K562 (cell line): Measurements from ENCODE around the gene NIN. TPM values are rescaled to one million over a fixed set of nuclear protein-coding genes. Genes with fewer than 3 reads are reported as not detected.

Experiments
- ATAC-seq: fragments of 200-7000 bp; cut with Tn5 transposase; 3 replicates; pipeline ENCODE4 v1.9.1; 2020; ENCODE audit warnings: moderate library complexity
- BruUV-seq: library from RNA; stranded (reverse); fragments of 400-500 nt; replicated peaks from 2 replicates; lab custom pipeline; 2021; lab: Mats Ljungman, UMichigan
- CTCF ChIA-PET: fragments of 300-600 bp; formaldehyde crosslinking; extraction: SDS; loops from one replicate; lab custom pipeline; 2021; ENCODE audit warnings: low intra/inter-chr PET ratio; lab: Yijun Ruan, JAX
- POLR2A ChIA-PET: fragments of 300-600, 350-650 bp; sonication (Branson Sonifier 250); formaldehyde crosslinking; extraction: SDS; loops from one replicate; lab custom pipeline; 2021; ENCODE audit warnings: antibody characterized with exemption, inconsistent platforms; lab: Yijun Ruan, JAX
- DNase-seq, 4 experiments: peaks; one replicate each; pipeline versions ENCODE4 v3.0.0 to v3.0.0-alpha.2; 2011 to 2018; ENCODE audit warnings: low spot score in 3 of 4, mixed read lengths in 3 of 4; ENCODE audit errors: extremely low read depth in 1 of 4
- FAIRE-seq: peaks from 2 replicates; lab custom pipeline; 2011; peaks lifted over from hg19 to GRCh38; lab: Jason Lieb, UNC
- H2AFZ ChIP-seq: 2 replicates; pipeline ENCODE4 v1.6.0; 2011; ENCODE audit warnings: low read depth, low read length, control low read depth, inconsistent platforms
- H3K27ac ChIP-seq: fragments of 200-600 bp; 3 replicates; pipeline ENCODE4 v1.8.0; 2011; ENCODE audit warnings: low read depth, mild to moderate bottlenecking, control low read depth, inconsistent platforms, low read length, moderate library complexity, mixed read lengths; ENCODE audit errors: extremely low read depth
- H3K27me3 ChIP-seq, 2 experiments: fragments of 300-600 bp in 1 of 2; 2 replicates in 1 of 2; 3 replicates in 1 of 2; pipeline versions ENCODE4 v1.6.0 to v1.8.0; 2011; ENCODE audit warnings: inconsistent platforms in 2 of 2, low read length in 2 of 2, mild to moderate bottlenecking in 1 of 2, mixed read lengths in 1 of 2, moderate library complexity in 1 of 2; ENCODE audit not compliant: control insufficient read depth in 2 of 2, insufficient read depth in 2 of 2
- H3K36me3 ChIP-seq: fragments of 300-600 bp; 3 replicates; pipeline ENCODE4 v1.8.0; 2011; ENCODE audit warnings: mild to moderate bottlenecking, low read length, inconsistent platforms; ENCODE audit not compliant: control insufficient read depth, insufficient read depth
- H3K4me1 ChIP-seq, 2 experiments: fragments of 200-600 bp in 1 of 2; replicated peaks in 1 of 2; 2 replicates in 1 of 2; 3 replicates in 1 of 2; pipeline versions ENCODE4 v1.5.1 to v1.8.0; 2011; ENCODE audit warnings: inconsistent platforms in 2 of 2, low read length in 2 of 2, mild to moderate bottlenecking in 1 of 2, mixed read lengths in 1 of 2, moderate library complexity in 1 of 2; ENCODE audit not compliant: control insufficient read depth in 2 of 2, insufficient read depth in 2 of 2
- H3K4me2 ChIP-seq: 2 replicates; pipeline ENCODE4 v1.6.1; 2011; ENCODE audit warnings: low read length, control low read depth, inconsistent platforms, mixed read lengths; ENCODE audit not compliant: insufficient read depth
- H3K4me3 ChIP-seq: fragments of 200-600 bp; sonication (generic), shearing (Covaris generic); 2 replicates; pipeline ENCODE4 v1.5.1; 2016; ENCODE audit warnings: control low read depth, inconsistent platforms
- H3K79me2 ChIP-seq: fragments of 200-600 bp; 3 replicates; pipeline ENCODE4 v1.8.0; 2011; ENCODE audit warnings: low read length, inconsistent platforms; ENCODE audit not compliant: control insufficient read depth, insufficient read depth
- H3K9ac ChIP-seq, 2 experiments: 2 replicates each; pipeline versions ENCODE4 v1.6.0 to v1.6.1; 2011; ENCODE audit warnings: low read depth in 2 of 2, low read length in 2 of 2, control low read depth in 1 of 2, inconsistent platforms in 1 of 2, mild to moderate bottlenecking in 1 of 2, mixed read lengths in 1 of 2; ENCODE audit not compliant: insufficient read depth in 1 of 2
- H3K9me1 ChIP-seq: one replicate; pipeline ENCODE4 v1.6.0; 2011; ENCODE audit warnings: inconsistent platforms, mild to moderate bottlenecking, low read length, moderate library complexity; ENCODE audit not compliant: control insufficient read depth, insufficient read depth
- H3K9me3 ChIP-seq: replicated peaks from 2 replicates; pipeline ENCODE4 v1.5.1; 2011; ENCODE audit warnings: low read depth, low read length, inconsistent platforms; ENCODE audit not compliant: control insufficient read depth, insufficient read depth
- H4K20me1 ChIP-seq: replicated peaks from 2 replicates; pipeline ENCODE4 v1.6.1; 2011; ENCODE audit warnings: low read length, inconsistent platforms, mixed read lengths; ENCODE audit not compliant: control insufficient read depth, insufficient read depth
- CREBBP ChIP-seq: IDR thresholded peaks from one replicate; pipeline ENCODE4 v1.6.1; 2012; ENCODE audit warnings: low read depth, mild to moderate bottlenecking, control low read depth, inconsistent platforms, low read length
- E2F6 ChIP-seq, 2 experiments: IDR thresholded peaks; 2 replicates each; pipeline ENCODE4 v1.6.1; 2011; ENCODE audit warnings: borderline replicate concordance in 1 of 2, control low read depth in 1 of 2, low read depth in 1 of 2, low read length in 1 of 2, mild to moderate bottlenecking in 1 of 2, mixed read lengths in 1 of 2, moderate library complexity in 1 of 2; ENCODE audit not compliant: insufficient read depth in 1 of 2, insufficient read length in 1 of 2, poor library complexity in 1 of 2, severe bottlenecking in 1 of 2; ENCODE audit errors: extremely low read depth in 1 of 2
- FOXP4 ChIP-seq: sonication (generic); formaldehyde crosslinking; IDR thresholded peaks from 2 replicates; pipeline ENCODE4 v1.8.0; 2022; ENCODE audit warnings: mild to moderate bottlenecking, missing genetic modification reagents, borderline replicate concordance
- HDGF ChIP-seq: fragments of 450-650 bp; IDR thresholded peaks from 2 replicates; pipeline ENCODE4 v1.6.1; 2016
- MBD2 ChIP-seq: sonication (generic); IDR thresholded peaks from 2 replicates; pipeline ENCODE4 v1.6.1; 2016; ENCODE audit warnings: low read depth, borderline replicate concordance
- MECOM ChIP-seq: fragments of 250-450 bp; sonication (Bioruptor Pico); IDR thresholded peaks from 2 replicates; pipeline ENCODE4 v1.8.0; 2022; ENCODE audit warnings: inconsistent platforms
- TARDBP ChIP-seq: fragments of 450-650 bp; IDR thresholded peaks from 2 replicates; pipeline ENCODE4 v1.6.1; 2016
- WGBS: fragments of 100-300 bp; shearing (Covaris generic); methylation state at CpG from one replicate; pipeline ENCODE4 v1.1.6; 2016; ENCODE audit warnings: low coverage, mixed read lengths; ENCODE audit not compliant: insufficient coverage; ENCODE audit errors: missing lambda C conversion rate; 5-methylcytosine and 5-hydroxymethylcytosine counted together
- in situ Hi-C: fragments of 300-500 bp; cut with MboI; formaldehyde crosslinking; loops from 4 replicates; pipeline ENCODE4 v1.15.0; 2018; ENCODE audit warnings: inconsistent platforms, mixed read lengths
- intact Hi-C: fragments of 100-400 bp; cut with micrococcal nuclease; formaldehyde crosslinking; loops from 2 replicates; pipeline ENCODE4 v1.14.2; 2022
- polyA plus RNA-seq, 8 experiments: library from polyadenylated mRNA; depleted of rRNA in 4 of 8; stranded (reverse) in 5 of 8; unstranded in 3 of 8; fragments of >200 nt; fragmentation: Nextera tagmentation in 2 of 8; fragmentation: Illumina TruSeq in 1 of 8; extraction: Ambion mirVana in 2 of 8; extraction: Trizol in 1 of 8; gene quantifications; 2 replicates each; pipeline versions ENCODE4 v1.2.1 to v1.2.3, GENCODE V29; 2011 to 2014; ENCODE audit warnings: inconsistent platforms in 1 of 8, missing spikeins in 1 of 8
- total RNA-seq, 7 experiments: library from RNA; depleted of rRNA in 6 of 7; stranded (reverse); fragments of >200 nt in 6 of 7; fragmentation: Illumina TruSeq in 2 of 7; extraction: Trizol in 2 of 7; gene quantifications; 2 replicates each; pipeline versions ENCODE4 v1.2.1 to v1.2.3, GENCODE V29; 2011 to 2021; ENCODE audit warnings: low replicate concordance in 1 of 7

NIN gene
- total and polyA plus RNA-seq, 9 of the 15 experiments (the other 6 are each of a cell fraction or from before 2014, with no cell fraction given) = 0.84 to 8.4 (median 5.0) TPM

GRCh38 chr14:50859296-50859624 lies 28.3 kb upstream of the NIN start:
- H2AFZ ChIP-seq = peak overlapping the region; percentile 54
- no CpG with 5 or more reads among the region's 1 CpG for WGBS
- in situ Hi-C loops = no loop called here
- FAIRE-seq = no peak
- no peaks in the 10 kb centered on the region for H4K20me1 ChIP-seq
- BruUV-seq = no TSS peak
- H3K9ac ChIP-seq = no peak overlapping the region
- H3K4me2 ChIP-seq = no peak overlapping the region
- H3K36me3 ChIP-seq = no peaks in the 10 kb centered on the region
- POLR2A ChIA-PET = interaction anchor here (0.5 kb wide), 1 partner anchor 15 kb away, joined by 4 read pairs; no protein-coding TSS in a partner anchor
- H3K9me3 ChIP-seq = no peaks in the 10 kb centered on the region
- no peaks in the 10 kb centered on the region for H3K9me1 ChIP-seq
- H3K27me3 ChIP-seq = peaks cover 0 to 4% of the 10 kb centered on the region in 2 experiments; a peak in 1 of 5 replicates
- DNase-seq = no peak
- ATAC-seq = peak; percentile 21; the same call in 1 of the 3 replicates
- no peak overlapping the region for H3K4me3 ChIP-seq
- TF ChIP-seq E2F6 (IDR thresholded peaks at IDR 0.05; ENCODE audit: borderline replicate concordance in 1 of 2, extremely low read depth in 1 of 2, insufficient read depth in 1 of 2, insufficient read length in 1 of 2, low read depth in 1 of 2, low read length in 1 of 2, poor library complexity in 1 of 2, severe bottlenecking in 1 of 2) = no peak
- TF ChIP-seq, all 486 proteins: peak for 0
- intact Hi-C loops = no loop called here
- Histone ChIP-seq H3K27ac (no peak overlapping the region), H3K4me1 (no peaks in the 10 kb centered on the region; a peak in 1 of 5 replicates), H3K79me2 (no peaks in the 10 kb centered on the region)
- CTCF ChIA-PET = no interaction called here

GRCh38 chr14:50856660-50857059 lies 25.7 kb upstream of the NIN start:
- Histone ChIP-seq H3K9me3 (no peaks in the 10 kb centered on the region), H3K4me3 (no peak overlapping the region), H3K27ac (no peak overlapping the region), H3K9me1 (no peaks in the 10 kb centered on the region)
- POLR2A ChIA-PET = no interaction called here
- no peak for TF ChIP-seq MECOM (CRISPR knock-in tag)
- TF ChIP-seq MBD2 = no peak
- no peak for TF ChIP-seq HDGF
- no peak for TF ChIP-seq CREBBP
- no peak for TF ChIP-seq FOXP4
- TF ChIP-seq TARDBP = no peak
- TF ChIP-seq, all 486 proteins: peak for 0
- H3K36me3 ChIP-seq = no peaks in the 10 kb centered on the region
- no peak for FAIRE-seq
- CTCF ChIA-PET = no interaction called here
- in situ Hi-C loops = no loop called here
- H4K20me1 ChIP-seq = no peaks in the 10 kb centered on the region
- intact Hi-C loops = no loop called here
- H3K4me2 ChIP-seq = no peak overlapping the region
- no peak for DNase-seq
- no peak overlapping the region for H2AFZ ChIP-seq
- H3K4me1 ChIP-seq = no peaks in the 10 kb centered on the region; a peak in 1 of 5 replicates
- no peak for ATAC-seq
- no peaks in the 10 kb centered on the region for H3K79me2 ChIP-seq
- H3K9ac ChIP-seq = no peak overlapping the region
- peaks cover 0 to 4% of the 10 kb centered on the region in 2 experiments; a peak in 1 of 5 replicates for H3K27me3 ChIP-seq
- BruUV-seq = no TSS peak
- 6% methylated on average over 3 of the region's 5 CpGs for WGBS
